CD4-positive, alpha-beta T cell treated with Interleukin-17A for 4 hours (primary cell): ENCODE results near the gene VPS35L.
"Not testable (repeated sequence)": the region's sequence is repeated elsewhere in the genome, so short reads cannot be mapped to it uniquely, and the experiment has no call there.

ENCODE experiments used
- DNase-seq: peaks from one replicate; pipeline ENCODE4 v3.0.0-alpha.2; 2020; ENCODE audit warnings: mixed read lengths

The VPS35L gene

DNA sequence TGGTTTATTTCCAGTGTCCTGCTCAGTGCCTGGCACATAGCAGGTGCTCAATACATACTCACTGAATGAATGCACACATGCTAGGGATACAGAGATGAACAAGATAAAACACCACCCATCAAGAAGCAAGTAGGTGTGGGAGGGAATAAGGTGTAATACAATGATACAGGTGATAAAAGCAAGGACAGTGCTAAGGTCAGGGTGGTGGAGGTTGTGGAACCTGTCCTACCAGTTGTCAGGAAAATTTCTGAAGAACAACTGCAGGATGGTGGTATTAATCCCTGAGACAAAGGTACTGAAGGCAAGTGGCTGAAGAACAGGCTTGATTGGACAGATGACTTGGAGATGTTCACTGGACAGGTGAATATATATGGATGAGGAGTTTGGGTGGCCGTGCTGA lies 160.7 kb downstream of the VPS35L start:
- DNase-seq, result no peak

GRCh38 chr16:19716728-19717127 lies 161.2 kb downstream of the VPS35L start:
- not testable (repeated sequence) for DNase-seq

DNA sequence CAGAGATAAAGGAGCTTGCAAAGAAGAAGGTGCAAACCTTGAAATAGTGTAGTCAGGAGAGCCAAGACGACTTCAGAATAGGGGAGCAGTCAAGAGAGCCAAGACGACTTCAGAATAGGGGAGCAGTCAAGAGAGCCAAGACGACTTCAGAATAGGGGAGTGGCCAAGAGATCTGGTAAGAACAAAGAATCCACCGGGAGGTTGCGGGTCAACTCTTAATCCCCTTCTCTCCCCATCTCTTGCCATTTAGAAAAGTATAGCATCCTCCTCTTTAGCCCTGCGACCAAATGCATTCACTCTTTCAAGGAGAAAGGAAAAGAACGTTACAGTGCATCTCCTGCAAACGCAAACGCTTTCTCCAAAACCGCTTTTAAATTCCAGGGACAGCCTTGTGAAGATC lies 161.8 kb downstream of the VPS35L start:
- DNase-seq, result no peak

GRCh38 chr16:19717741-19718623 lies 162.5 kb downstream of the VPS35L start, which contains the start of the genes IQCK and KNOP1:
Gene IQCK, plus strand, starts transcription at chr16:19718271. Its CDS starts 36 bp downstream, at chr16:19718307.
Gene KNOP1, minus strand, starts transcription at chr16:19718227. Its CDS starts 3,192 bp downstream, at chr16:19715035.
- DNase-seq, result peak; percentile 89

GRCh38 chr16:19718624-19718965 lies 163.1 kb downstream of the VPS35L start:
- peak; percentile 12 for DNase-seq

DNA sequence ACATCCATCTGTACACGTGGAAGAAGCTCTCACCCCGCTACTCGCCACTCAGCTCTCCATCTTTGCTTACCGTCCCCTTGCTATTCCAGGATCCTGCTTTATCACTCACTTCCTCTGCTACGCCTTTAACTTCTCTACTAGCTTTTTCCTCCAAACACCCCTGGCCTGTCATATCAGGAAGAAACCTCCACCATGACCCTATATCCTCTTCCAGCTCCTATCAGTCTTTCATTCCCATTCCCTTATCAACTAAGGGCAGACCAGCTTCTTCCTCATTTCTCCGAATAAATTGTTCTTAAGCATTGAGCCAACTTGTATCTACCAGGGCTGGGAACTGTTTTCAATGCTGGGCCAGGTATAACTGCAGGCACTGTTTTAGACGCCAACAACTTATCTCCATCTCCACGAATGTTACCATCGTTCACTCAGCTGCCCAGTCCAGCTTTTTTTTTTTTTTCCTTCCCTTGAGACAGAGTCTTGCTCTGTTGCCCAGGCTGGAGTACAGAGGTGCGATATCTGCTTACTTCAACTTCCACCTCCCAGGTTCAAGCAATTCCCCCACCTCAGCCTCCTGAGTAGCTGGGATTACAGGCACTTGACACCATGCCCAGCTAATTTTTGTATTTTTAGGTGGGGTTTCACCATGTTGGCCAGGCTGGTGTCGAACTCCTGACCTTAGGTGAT lies 166.9 kb downstream of the VPS35L start:
- DNase-seq, result no peak

GRCh38 chr16:19722981-19723380 lies 167.5 kb downstream of the VPS35L start:
- no peak for DNase-seq

DNA sequence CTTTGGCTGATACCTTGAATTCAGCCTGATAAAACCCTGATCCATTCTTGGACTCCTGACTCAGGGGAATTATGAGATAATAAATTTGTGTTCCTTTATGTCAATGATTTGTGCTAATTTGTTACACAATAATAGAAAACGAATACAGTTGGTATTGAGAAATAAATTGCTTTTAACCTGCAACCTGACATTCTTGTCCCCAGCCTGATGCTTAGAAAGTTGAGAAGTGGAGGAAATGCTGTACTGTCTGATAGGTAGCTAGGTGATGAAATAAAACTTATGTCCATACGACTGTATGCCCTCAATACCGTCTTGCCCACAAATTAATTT lies 173.1 kb downstream of the VPS35L start:
- no peak for DNase-seq

GRCh38 chr16:19733551-19733950 lies 178.0 kb downstream of the VPS35L start:
- DNase-seq, result no peak

DNA sequence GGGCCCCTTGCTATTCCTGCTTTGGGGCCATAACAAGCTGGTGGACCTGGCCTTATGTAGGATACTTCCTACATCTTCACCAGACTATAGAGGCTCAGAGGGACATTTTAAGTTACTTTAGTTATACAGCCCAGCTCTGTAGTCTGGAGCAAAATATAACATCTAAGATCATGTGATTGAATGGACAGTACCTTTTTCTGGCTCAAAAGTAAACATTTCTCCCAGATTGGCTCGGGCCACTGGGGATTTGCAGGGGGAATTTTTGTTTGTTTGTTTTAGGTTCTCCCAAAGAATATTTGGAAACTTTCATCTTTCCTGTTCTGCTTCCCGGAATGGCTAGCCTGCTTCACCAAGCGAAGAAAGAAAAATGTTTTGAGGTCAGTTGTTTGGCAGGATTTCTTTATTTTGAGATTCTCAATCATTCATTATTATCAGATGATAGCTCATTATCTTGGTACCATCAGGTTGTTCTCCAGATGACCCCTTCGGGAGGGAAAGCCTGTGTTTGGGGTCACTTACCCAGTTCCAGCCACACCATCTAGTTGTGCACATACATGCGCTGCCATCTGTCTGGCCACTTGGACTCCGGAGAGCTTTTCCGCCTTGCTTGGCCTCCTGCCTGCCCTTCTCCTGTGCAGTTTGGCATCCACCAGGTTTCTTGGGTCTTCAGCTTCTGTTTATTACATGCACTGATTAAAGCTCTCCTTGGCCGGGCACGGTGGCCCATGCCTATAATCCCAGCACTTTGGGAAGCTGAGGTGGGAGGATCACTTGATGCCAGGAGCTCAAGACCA lies 179.8 kb downstream of the VPS35L start:
- no peak for DNase-seq

DNA sequence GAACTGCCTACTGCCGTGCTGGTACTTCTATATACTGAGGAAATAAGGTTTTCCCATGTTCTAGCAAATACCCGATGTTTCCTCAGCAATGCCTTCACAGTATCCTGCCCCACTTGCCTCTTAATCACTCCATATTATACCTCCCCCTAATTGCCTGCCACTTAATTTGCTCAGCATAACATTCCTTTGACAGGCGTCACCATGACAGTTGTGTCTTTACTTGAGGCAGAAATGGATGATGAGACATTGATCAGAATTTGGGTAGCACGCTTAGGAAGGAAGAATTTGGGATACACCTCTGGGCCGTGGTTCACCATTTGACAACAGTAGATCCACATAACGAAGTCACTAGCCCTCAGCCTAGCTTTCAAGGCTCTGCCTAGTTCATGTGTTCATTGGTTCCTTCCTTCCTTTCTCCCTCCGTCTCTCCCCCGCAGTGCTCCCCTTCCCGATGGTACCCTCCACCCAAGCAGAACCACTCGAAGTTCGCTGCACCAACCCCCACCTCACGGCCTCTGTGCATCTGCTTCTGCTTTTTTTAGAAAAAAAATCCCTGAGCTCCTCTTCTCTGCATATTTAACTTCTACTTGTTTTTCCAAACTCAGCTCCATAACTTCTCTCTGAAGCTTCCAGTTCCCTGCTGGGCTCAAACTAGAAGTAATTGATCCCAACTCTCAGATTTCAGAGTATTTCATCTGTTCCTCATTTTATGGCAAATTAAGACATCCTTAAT lies 182.0 kb downstream of the VPS35L start:
- no peak for DNase-seq

- no peak for DNase-seq
Observed at GRCh38 chr16:19741354-19741753, 185.9 kb downstream of the VPS35L start.

DNA sequence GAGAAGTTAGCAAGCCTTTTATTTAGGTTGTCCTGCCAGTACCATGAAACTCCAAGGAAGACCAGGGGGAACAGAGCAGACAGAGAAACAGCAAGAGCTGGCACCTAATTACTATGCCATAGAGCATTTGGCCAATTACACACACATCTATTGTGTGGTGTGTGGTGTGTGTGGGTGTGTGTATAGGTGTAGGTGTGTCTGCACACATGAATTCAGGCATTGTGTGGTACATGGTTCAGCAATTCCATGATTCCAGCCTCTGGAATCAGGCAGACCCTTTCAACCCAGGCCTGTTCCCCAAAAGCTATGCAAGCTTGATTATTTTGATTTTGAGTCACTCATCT lies 188.3 kb downstream of the VPS35L start:
- no peak for DNase-seq

GRCh38 chr16:19744670-19745069 lies 189.2 kb downstream of the VPS35L start:
- no peak for DNase-seq

DNA sequence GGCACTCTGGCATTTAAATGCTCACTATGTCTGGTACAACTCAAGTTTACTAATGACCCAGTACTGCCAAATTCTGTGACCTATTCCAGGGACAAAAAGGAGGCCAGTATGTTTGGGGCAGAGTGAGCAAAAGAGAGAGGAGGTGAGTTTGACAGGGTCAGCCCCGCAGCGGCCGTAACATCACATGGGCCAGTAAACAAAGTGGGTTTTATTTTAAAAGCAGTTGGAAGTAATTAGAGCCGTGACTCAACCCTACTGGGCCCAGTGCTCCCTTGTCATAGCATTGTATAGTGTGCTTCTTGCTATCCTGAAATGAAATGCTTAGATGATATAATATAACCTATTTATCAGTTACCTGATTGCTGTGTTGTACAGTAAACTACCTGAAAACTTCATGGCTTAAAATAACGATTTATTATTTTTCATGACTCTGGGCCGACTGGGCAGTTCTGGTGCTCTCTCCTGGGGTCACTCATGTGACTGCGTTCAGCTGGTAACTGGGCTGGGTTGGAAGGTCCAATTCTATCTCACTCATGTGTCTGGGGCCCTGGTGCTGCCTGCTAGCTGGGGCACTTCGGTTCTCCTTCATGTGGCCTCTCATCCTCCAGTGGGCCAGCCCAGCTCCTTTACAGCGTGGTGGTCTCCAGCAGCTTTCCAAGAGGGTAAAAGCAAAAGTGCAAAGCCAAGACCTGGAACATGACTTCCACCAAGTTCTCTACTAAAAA lies 189.9 kb downstream of the VPS35L start:
- no peak for DNase-seq

GRCh38 chr16:19746561-19746960 lies 191.1 kb downstream of the VPS35L start:
- no peak for DNase-seq

GRCh38 chr16:19748389-19749168 lies 193.1 kb downstream of the VPS35L start:
- DNase-seq, result no peak

GRCh38 chr16:19749571-19750080 lies 194.1 kb downstream of the VPS35L start:
- no peak for DNase-seq
